ACC112 (cell line): ENCODE data around the gene TNFSF13.
A peak's percentile ranks its signal among the peaks of the same experiment; 100 is the strongest.

ENCODE experiments used
- H2AFZ ChIP-seq: fragments of 200-600 bp; sonication (generic); one replicate; pipeline ENCODE4 v1.6.0; 2017; ENCODE audit warnings: antibody characterized with exemption, low read length; ENCODE audit not compliant: unreplicated experiment
- H3K27ac ChIP-seq: fragments of 200-600 bp; sonication (generic); 2 replicates; pipeline ENCODE4 v1.5.1; 2014; ENCODE audit warnings: low read depth, mild to moderate bottlenecking, antibody characterized with exemption, low read length, moderate library complexity
- H3K27me3 ChIP-seq: fragments of 200-600 bp; sonication (generic); 2 replicates; pipeline ENCODE4 v1.6.1; 2014; ENCODE audit warnings: mild to moderate bottlenecking, antibody characterized with exemption, low read length, moderate library complexity, mixed read lengths; ENCODE audit not compliant: insufficient read depth
- H3K36me3 ChIP-seq: fragments of 200-600 bp; sonication (generic); 2 replicates; pipeline ENCODE4 v1.6.1; 2016; ENCODE audit warnings: mild to moderate bottlenecking, antibody characterized with exemption, low read length, moderate library complexity, mixed read lengths; ENCODE audit not compliant: insufficient read depth
- H3K4me1 ChIP-seq: fragments of 200-600 bp; sonication (generic); one replicate; pipeline ENCODE4 v1.6.1; 2016; ENCODE audit warnings: low read length, mixed read lengths; ENCODE audit not compliant: insufficient read depth, unreplicated experiment, control insufficient read depth
- H3K4me3 ChIP-seq: fragments of 200-600 bp; sonication (generic); 2 replicates; pipeline ENCODE4 v1.5.1; 2014; ENCODE audit warnings: mild to moderate bottlenecking, low read depth, low read length
- H3K79me2 ChIP-seq: fragments of 200-600 bp; sonication (generic); one replicate; pipeline ENCODE4 v1.6.0; 2016; ENCODE audit warnings: low read length; ENCODE audit not compliant: control insufficient read depth, unreplicated experiment, insufficient read depth

TNFSF13 gene

DNA sequence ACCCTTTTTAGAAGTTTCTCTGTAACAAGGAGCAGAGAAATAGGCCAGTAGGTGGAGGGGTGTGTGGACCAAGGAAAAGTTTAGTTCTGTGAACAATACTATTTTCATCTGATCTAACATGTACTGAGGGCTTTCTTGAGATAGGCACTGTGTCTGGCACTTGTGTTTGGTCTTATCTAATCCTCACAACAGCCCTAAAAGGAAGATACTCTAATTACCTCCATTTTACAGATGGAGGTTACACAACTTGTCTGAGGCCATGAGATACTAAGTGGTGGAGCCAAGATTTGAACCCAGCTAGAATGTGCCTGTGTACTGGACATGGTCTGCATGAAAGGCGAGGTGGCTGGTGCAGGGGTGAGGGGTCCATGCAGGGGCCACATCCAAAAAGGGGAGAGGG lies 5.2 kb upstream of the TNFSF13 start:
- Histone ChIP-seq H3K36me3 (no peaks in the 10 kb centered on the region), H3K27ac (no peak overlapping the region), H2AFZ (no peak overlapping the region), H3K4me3 (no peak overlapping the region), H3K79me2 (no peaks in the 10 kb centered on the region), H3K27me3 (no peaks in the 10 kb centered on the region), H3K4me1 (peaks cover 14% of the 10 kb centered on the region)

GRCh38 chr17:7555320-7555948 lies 3.1 kb upstream of the TNFSF13 start:
- Histone ChIP-seq H3K27me3 (no peaks in the 10 kb centered on the region), H3K27ac (no peak overlapping the region), H3K4me1 (peaks cover 24% of the 10 kb centered on the region), H2AFZ (no peak overlapping the region), H3K4me3 (no peak overlapping the region), H3K79me2 (peaks cover 9% of the 10 kb centered on the region), H3K36me3 (no peaks in the 10 kb centered on the region)

DNA sequence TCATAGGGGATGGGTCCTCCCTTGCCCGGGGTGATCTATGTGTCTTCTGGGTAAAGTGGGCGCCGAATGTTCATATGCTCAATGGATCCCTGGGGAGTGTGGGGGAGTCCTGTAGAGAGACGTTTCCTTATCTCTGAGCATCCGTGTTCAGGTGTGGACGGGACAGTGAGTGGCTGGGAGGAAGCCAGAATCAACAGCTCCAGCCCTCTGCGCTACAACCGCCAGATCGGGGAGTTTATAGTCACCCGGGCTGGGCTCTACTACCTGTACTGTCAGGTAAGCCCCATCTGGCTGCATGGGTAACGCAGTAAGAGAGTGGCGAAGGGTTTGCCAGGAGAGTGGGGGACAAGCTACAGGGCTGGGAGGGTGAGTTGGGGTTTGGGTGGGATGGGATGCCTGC lies 1.9 kb upstream of the TNFSF13 start:
- H3K27me3 ChIP-seq = no peaks in the 10 kb centered on the region
- H3K36me3 ChIP-seq = no peaks in the 10 kb centered on the region
- H3K4me3 ChIP-seq = no peak overlapping the region
- no peak overlapping the region for H2AFZ ChIP-seq
- H3K27ac ChIP-seq = no peak overlapping the region
- peaks cover 9% of the 10 kb centered on the region for H3K79me2 ChIP-seq
- H3K4me1 ChIP-seq = peaks cover 28% of the 10 kb centered on the region

- no peak overlapping the region for H3K4me3 ChIP-seq
- no peak overlapping the region for H2AFZ ChIP-seq
- H3K27ac ChIP-seq = no peak overlapping the region
- H3K79me2 ChIP-seq = peaks cover 14% of the 10 kb centered on the region
- H3K27me3 ChIP-seq = no peaks in the 10 kb centered on the region
- peaks cover 28% of the 10 kb centered on the region for H3K4me1 ChIP-seq
- H3K36me3 ChIP-seq = no peaks in the 10 kb centered on the region
These were observed 1.3 kb upstream of the TNFSF13 start for GRCh38 chr17:7557147-7557764.

GRCh38 chr17:7557775-7558543 lies 591 bp upstream of the TNFSF13 start:
- Histone ChIP-seq H3K4me1 (peaks cover 33% of the 10 kb centered on the region), H3K27me3 (no peaks in the 10 kb centered on the region), H3K4me3 (peak overlapping the region; percentile 61), H3K79me2 (peaks cover 21% of the 10 kb centered on the region), H3K27ac (peak overlapping the region; percentile 20), H3K36me3 (no peaks in the 10 kb centered on the region), H2AFZ (peak overlapping the region; percentile 72)

- Histone ChIP-seq H3K36me3 (peaks cover 7% of the 10 kb centered on the region; the same call in 1 of the 2 replicates), H3K27ac (no peak overlapping the region), H2AFZ (no peak overlapping the region), H3K79me2 (peaks cover 37% of the 10 kb centered on the region), H3K27me3 (no peaks in the 10 kb centered on the region), H3K4me3 (peak overlapping the region; percentile 61; the same call in 1 of the 2 replicates), H3K4me1 (peaks cover 45% of the 10 kb centered on the region)
These were observed 996 bp downstream of the TNFSF13 start for GRCh38 chr17:7559320-7560171.

- Histone ChIP-seq H3K27ac (no peak overlapping the region), H3K4me3 (peak overlapping the region; percentile 96), H3K79me2 (peaks cover 46% of the 10 kb centered on the region), H3K36me3 (peaks cover 12% of the 10 kb centered on the region; the same call in 1 of the 2 replicates), H3K27me3 (no peaks in the 10 kb centered on the region), H2AFZ (no peak overlapping the region), H3K4me1 (peaks cover 45% of the 10 kb centered on the region)
These were observed 1.9 kb downstream of the TNFSF13 start for GRCh38 chr17:7560172-7561027.

GRCh38 chr17:7561028-7561575 lies 2.6 kb downstream of the TNFSF13 start:
- peak overlapping the region; percentile 96 for H3K4me3 ChIP-seq
- H3K27me3 ChIP-seq = no peaks in the 10 kb centered on the region
- peak overlapping the region; percentile 78 for H3K27ac ChIP-seq
- peaks cover 49% of the 10 kb centered on the region for H3K79me2 ChIP-seq
- peak overlapping the region; percentile 90 for H2AFZ ChIP-seq
- H3K36me3 ChIP-seq = peaks cover 16% of the 10 kb centered on the region; the same call in 1 of the 2 replicates
- H3K4me1 ChIP-seq = peaks cover 45% of the 10 kb centered on the region

- peak within 1 kb of the TSS; percentile 90 for H2AFZ ChIP-seq
- H3K79me2 ChIP-seq = peaks cover 49% of the 10 kb centered on the region
- peaks cover 45% of the 10 kb centered on the region for H3K4me1 ChIP-seq
- peak within 1 kb of the TSS; percentile 78 for H3K27ac ChIP-seq
- H3K36me3 ChIP-seq = peaks cover 17% of the 10 kb centered on the region; the same call in 1 of the 2 replicates
- peak within 1 kb of the TSS; percentile 96 for H3K4me3 ChIP-seq
- H3K27me3 ChIP-seq = no peaks in the 10 kb centered on the region
These were observed 3.1 kb downstream of the TNFSF13 start, which contains the start of gene SENP3 for GRCh38 chr17:7561589-7562207. Gene SENP3 (plus strand): TSS chr17:7561919. CDS start chr17:7563077, 1,158 bp downstream.
